GM18951 (cell line): ENCODE data around the gene PAQR7.

Experiments used
- POLR2A ChIP-seq: IDR thresholded peaks from 4 replicates; pipeline ENCODE4 v1.6.1; 2011; ENCODE audit warnings: mild to moderate bottlenecking; ENCODE audit not compliant: insufficient read length, insufficient read depth; ENCODE audit errors: extremely low read depth
- in situ Hi-C: fragments of 300-500 bp; cut with MboI; formaldehyde crosslinking; loops from one replicate; pipeline ENCODE4 v1.12.0; 2022; ENCODE audit warnings: low sequenced_read_pairs, mixed read lengths, inconsistent platforms; ENCODE audit not compliant: unreplicated experiment

PAQR7 gene

GRCh38 chr1:25874635-25875153 is 814 bp downstream of the PAQR7 start:
- TF ChIP-seq POLR2A, result no peak
- in situ Hi-C loops, result no loop called here

- in situ Hi-C loops, result no loop called here
- no peak for TF ChIP-seq POLR2A
Measured at GRCh38 chr1:25874209-25874608, 1.3 kb downstream of the PAQR7 start.

- in situ Hi-C loops, result no loop called here
- TF ChIP-seq POLR2A, result no peak
Measured at GRCh38 chr1:25873120-25873519, 2.4 kb downstream of the PAQR7 start.

- no peak for TF ChIP-seq POLR2A
- in situ Hi-C loops, result no loop called here
Measured at GRCh38 chr1:25872713-25873112, 2.8 kb downstream of the PAQR7 start.

GRCh38 chr1:25871704-25872494 is 3.6 kb downstream of the PAQR7 start:
- no peak for TF ChIP-seq POLR2A
- in situ Hi-C loops, result no loop called here

- in situ Hi-C loops, result no loop called here
- TF ChIP-seq POLR2A, result no peak
Measured at GRCh38 chr1:25871086-25871703, 4.3 kb downstream of the PAQR7 start.

- TF ChIP-seq POLR2A, result no peak
- in situ Hi-C loops, result no loop called here
Measured at GRCh38 chr1:25870614-25871013, 4.9 kb downstream of the PAQR7 start.

- TF ChIP-seq POLR2A, result no peak
- in situ Hi-C loops, result no loop called here
Measured at GRCh38 chr1:25869909-25870606, 5.5 kb downstream of the PAQR7 start.

- TF ChIP-seq POLR2A, result no peak
- in situ Hi-C loops, result no loop called here
Measured at GRCh38 chr1:25867210-25867991, 8.1 kb downstream of the PAQR7 start.

GRCh38 chr1:25866288-25866687 is 9.2 kb downstream of the PAQR7 start:
- no peak for TF ChIP-seq POLR2A

GRCh38 chr1:25864434-25864833 is 11.1 kb downstream of the PAQR7 start:
- in situ Hi-C loops, result no loop called here
- no peak for TF ChIP-seq POLR2A

More at GRCh38 chr1:25866288-25866687, 9.2 kb downstream of the PAQR7 start:
- in situ Hi-C loops, result no loop called here

GRCh38 chr1:25863486-25864262 is 11.8 kb downstream of the PAQR7 start:
- in situ Hi-C loops, result no loop called here

More at GRCh38 chr1:25863486-25864262, 11.8 kb downstream of the PAQR7 start:
- no peak for TF ChIP-seq POLR2A
